GM18873 (cell line): ENCODE measurements around the gene GJB4.

ENCODE experiments used
- ATAC-seq: cut with Tn5 transposase; IDR thresholded peaks from one replicate; pipeline ENCODE4 v1.9.1; 2021; ENCODE audit warnings: mild to moderate bottlenecking, moderate library complexity, moderate number of reproducible peaks; ENCODE audit not compliant: unreplicated experiment, low FRiP score

The GJB4 gene

DNA sequence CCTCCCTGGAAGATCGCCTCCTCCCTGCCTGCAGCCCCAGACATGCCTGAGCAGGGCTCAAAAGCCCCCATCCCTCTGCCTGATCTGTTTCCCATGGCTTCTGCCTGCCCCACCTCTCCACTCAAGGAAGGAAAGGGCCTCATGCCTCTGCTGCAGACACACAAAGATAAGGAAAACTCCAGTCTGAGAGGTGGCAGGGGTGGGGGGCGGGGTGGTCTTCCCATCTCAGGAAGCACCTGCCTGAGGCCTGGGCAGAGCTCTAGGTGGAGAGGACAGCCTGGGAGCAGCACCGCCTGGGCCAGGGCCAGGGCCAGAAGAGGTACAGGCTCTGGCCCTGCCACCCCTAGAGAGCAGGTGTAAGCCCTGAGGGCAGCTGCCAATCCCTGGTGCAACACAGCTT lies 17.4 kb downstream of the GJB4 start:
- ATAC-seq: no peak

GRCh38 chr1:34777519-34778321 lies 18.2 kb downstream of the GJB4 start:
- no peak for ATAC-seq

DNA sequence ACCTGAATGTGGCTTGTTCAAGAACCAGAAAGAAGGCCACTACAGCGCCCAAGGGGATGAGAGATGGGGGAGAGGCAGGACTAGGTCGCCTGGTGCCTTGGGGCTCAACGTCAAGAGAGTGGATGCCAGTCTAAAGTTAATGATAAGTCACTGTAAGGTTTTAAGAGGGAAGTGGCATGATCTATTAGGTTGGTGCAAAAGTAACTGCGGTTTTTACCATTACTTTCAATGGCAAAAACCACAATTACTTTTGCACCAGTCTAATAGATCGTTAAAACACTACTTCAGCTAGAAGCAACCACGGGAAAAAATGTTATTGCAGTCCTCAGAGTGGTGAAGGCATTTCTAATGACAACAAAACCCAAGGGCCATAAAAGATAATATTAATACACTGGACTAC lies 18.8 kb downstream of the GJB4 start:
- ATAC-seq: no peak

- ATAC-seq: no peak
These were observed 19.5 kb downstream of the GJB4 start for GRCh38 chr1:34779005-34779404.

GRCh38 chr1:34779526-34779925 lies 20.0 kb downstream of the GJB4 start:
- ATAC-seq: no peak

GRCh38 chr1:34779962-34780361 lies 20.4 kb downstream of the GJB4 start:
- no peak for ATAC-seq

GRCh38 chr1:34780528-34780927 lies 21.0 kb downstream of the GJB4 start:
- ATAC-seq: no peak

DNA sequence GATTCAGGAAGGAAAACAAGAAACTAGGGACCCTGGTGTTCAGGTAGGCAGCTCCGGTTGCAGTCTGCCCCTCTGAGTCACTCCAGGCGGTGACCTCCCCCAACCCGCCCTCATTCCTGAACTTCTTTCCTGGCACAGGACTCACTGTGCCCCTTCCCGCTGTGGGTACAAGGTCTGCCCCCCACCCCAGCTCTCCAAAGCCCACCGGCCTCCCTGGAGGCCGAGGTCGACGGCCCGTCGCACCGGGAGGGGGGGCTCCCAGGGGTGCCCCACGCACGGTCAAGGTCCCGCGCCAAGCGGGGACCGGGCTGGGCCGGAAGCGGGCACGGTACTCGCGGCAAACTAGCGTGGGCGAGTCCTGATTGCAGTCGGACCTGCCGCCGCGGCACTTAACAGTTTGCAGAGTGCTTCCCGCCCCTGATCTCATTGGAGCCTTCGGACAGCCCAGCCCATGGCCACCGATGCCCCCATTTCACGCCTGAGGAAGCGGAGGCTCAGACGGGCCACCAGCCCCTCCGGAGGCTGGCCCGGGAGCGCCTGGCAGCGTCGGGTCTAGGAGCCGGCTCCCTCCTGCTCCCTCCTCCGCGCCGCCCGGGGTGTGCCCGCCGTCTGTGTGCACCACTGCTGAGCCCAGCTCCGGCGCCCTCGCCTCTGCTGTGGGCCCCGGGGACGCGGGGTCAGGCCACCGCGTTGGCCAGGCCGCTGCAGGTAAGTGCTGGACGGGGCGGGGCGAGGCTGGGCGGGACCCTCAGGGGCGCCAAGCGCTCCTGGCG lies 21.7 kb downstream of the GJB4 start, which contains the start of gene GJB3:
GJB3 (plus strand) TSS at position 144 of the 773 bp plus-strand sequence. CDS start 3,549 bp downstream, outside the sequence.
- ATAC-seq: no peak

DNA sequence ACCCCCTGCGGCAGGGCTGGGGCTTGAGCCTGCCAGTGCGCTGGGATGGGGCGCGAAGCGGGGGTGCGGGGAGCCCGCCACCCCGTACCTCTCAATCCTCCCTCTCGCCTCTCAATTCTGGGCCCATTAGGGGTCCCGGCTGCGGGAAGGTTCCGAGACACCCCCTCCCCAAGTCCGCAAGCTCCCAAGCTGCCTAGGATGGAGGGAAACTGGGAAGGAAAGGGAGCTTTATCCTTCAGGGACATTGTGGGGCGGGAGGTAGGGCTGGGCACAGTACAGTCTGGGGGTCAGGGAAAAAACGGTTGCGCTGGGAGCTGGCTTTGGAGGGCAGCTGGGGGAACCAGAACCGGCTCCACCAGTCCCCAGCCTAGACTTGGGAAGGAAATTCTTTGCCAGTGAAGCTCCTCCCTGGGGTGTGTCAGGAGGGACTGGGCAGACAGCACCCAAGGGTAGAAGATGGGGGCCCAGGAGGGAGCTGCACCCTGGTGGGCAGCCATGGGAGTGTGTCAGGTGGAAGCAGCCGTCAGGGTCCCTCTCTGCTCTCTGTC lies 22.4 kb downstream of the GJB4 start:
- ATAC-seq: no peak

- ATAC-seq: no peak
These were observed 25.2 kb downstream of the GJB4 start for GRCh38 chr1:34784751-34785221.

DNA sequence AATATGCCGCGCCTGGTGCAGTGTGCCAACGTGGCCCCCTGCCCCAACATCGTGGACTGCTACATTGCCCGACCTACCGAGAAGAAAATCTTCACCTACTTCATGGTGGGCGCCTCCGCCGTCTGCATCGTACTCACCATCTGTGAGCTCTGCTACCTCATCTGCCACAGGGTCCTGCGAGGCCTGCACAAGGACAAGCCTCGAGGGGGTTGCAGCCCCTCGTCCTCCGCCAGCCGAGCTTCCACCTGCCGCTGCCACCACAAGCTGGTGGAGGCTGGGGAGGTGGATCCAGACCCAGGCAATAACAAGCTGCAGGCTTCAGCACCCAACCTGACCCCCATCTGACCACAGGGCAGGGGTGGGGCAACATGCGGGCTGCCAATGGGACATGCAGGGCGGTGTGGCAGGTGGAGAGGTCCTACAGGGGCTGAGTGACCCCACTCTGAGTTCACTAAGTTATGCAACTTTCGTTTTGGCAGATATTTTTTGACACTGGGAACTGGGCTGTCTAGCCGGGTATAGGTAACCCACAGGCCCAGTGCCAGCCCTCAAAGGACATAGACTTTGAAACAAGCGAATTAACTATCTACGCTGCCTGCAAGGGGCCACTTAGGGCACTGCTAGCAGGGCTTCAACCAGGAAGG lies 25.8 kb downstream of the GJB4 start:
- no peak for ATAC-seq

- ATAC-seq: no peak
These were observed 26.4 kb downstream of the GJB4 start for GRCh38 chr1:34785875-34786470.

DNA sequence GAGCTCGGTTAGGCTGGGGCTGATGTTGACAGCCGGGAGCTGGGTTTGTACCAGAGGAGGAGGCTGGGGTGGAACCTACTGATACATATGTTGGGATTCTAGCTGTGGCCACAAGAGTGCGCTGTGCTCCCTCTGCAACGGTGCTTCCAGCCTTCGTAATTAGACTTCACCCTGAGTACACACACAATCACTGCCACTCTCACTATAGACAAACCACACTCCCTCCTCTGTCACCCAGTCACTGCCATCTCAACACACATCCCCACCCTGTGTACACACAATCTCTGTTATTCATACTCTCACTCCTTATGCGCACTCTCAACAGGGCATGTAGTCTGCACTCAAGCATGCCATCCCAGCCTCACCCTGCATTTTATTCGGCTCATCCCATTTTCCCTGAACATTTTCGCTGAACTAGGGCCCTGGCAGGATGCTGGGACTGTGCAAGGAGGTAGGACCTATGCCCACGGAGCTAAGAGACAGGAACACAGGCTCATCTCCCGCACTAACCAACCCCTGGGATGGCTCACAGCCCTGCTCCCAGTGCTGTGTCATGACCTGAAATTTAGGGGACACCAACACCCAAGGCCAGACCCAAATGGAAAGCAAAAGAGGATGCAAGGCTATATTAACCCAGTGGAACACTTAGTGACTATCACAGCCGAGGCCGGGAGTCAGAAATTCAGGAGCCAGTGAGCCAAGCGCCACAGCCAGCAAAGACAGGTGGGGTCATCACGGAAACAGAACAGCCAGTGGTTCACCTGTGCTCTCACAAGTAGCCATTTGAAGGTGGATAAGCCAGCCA lies 27.2 kb downstream of the GJB4 start:
- ATAC-seq: no peak

DNA sequence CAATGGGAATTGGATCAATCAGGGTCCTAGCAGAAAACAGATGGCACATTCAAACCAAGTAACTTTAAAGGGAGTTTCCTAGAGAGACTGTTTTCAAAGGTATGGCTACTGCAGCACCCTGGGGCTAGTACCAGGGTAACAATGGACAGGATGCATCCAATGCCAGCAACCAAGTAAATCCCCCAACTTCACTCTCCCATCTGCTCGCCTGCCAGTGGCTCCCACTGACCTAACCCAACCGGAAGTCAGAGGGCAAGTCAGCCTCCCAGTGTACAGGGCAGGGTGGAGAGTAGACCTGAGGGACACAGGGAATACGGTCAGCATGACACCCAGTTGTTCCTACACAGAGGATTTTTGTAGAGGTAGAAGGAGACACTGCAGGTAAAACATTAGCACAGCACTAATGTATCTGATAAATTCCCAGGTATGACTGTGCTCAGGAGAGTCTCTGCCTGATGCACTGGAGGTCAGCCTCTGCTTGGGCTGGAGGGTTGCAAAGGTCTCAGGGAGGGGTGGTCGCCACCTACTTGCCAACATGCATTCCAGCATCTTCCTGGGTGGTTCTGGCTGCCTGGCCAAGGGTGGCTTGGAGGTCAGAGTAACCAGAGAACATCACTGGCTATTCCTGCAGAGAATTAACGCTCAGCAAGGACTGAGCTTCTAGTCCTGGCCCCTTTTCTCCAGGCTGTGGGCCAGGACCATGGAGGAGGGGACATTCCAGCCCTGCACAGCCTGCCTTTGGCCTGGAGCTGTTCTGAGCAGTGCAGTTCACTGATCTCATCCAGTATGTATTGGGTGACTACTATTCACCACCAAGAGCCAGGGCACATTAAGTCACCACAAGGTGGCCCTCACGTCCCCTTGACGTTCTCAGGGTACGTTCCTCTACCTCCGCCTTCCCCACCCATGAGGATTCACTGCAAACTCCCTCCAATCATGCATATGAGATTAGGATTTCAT lies 28.2 kb downstream of the GJB4 start:
- no peak for ATAC-seq

DNA sequence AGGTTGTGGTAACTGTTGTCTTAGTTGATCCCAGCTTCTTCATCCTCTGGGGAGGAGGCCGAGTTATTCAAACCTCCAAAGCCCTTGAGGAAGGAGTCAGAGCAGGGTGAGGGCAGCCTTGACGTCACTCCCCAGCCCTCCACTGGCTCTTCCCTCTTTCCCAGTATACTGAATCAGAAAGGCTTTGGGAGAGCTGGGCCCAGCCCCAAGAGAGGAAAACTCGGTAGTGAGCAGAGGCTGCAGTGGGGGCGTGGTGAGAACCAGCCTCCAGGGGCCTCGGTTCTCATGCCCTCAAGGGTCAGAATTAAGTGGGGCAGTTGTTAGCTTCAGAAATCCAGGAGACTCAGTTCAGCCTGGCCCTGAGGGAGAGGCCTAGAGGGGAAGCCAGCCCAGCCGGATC lies 31.4 kb downstream of the GJB4 start:
- no peak for ATAC-seq

- no peak for ATAC-seq
These were observed 32.9 kb downstream of the GJB4 start for GRCh38 chr1:34792424-34792823.

DNA sequence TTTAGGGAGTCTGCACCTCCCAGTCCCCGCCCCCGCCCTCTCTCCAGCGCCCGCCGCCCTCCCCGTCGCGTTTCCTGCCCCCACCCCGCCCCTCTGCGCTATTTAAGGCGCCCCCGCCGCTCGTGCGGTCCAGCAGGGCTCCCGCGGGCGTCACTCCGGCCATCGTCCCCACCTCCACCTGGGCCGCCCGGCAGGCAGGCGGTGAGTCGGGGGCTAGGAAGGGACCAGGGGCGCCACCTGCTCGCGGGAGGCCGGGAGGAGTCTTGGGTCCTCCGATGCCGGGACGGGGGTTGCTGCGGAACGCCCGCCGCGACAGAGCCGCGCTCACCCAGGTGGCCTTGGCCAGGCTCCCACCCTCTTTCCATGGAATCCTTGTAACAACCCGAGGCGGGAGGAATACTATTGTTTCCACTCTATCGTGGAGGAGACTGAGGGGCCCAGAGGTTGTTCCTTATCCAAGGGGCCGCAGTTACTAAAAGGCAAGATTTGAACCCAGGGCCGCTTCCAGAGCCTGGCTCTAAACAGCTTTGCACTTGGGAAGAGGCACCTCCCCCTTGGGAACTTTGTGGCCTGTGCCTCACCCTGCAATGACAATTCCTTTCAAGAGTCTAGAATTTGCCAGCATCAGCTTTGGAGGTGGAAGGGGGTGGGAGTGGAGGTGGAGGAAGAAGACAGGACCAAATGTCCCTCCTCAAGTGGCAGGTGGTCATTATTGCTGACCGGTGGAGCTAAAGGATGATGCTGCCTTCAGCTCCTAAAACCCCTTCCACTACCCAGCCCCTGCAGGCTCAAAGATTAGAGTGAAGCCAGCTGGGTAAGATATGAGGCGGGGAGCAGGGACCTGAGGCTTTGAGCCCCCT lies 33.6 kb downstream of the GJB4 start, which contains the start of gene GJA4:
GJA4 (plus strand) TSS at position 132 of the 860 bp plus-strand sequence. CDS start 1,215 bp downstream, outside the sequence.
- ATAC-seq: no peak
